Pancreas (tissue), 10 donors: ENCODE data around the gene NPPA. TPM values are rescaled to one million over a fixed set of nuclear protein-coding genes. Genes with fewer than 3 reads are reported as not detected.

Source experiments
- ATAC-seq, 4 donors: fragments of 200-7000 bp; cut with Tn5 transposase; one replicate each; pipeline versions ENCODE4 v1.8.0 to v1.9.1; 2020; ENCODE audit warnings: mild to moderate bottlenecking in 4 of 4, moderate library complexity in 4 of 4
- DNase-seq, 6 donors: peaks; one replicate each; pipeline ENCODE4 v3.0.0-alpha.2; 2020
- FAIRE-seq: peaks from 2 replicates; lab custom pipeline; 2012; peaks lifted over from hg19 to GRCh38; lab: Jason Lieb, UNC
- H3K27ac ChIP-seq, 4 donors: fragments of 200-600 bp; sonication (generic); 1 replicate in 3 of 4; 2 replicates in 1 of 4; pipeline versions ENCODE4 v1.5.0 to v1.8.0; 2020
- H3K27me3 ChIP-seq, 4 donors: fragments of 200-600 bp; one replicate each; pipeline ENCODE4 v1.8.0; 2021
- H3K36me3 ChIP-seq, 3 donors: fragments of 200-600 bp; sonication (generic) in 1 of 3; one replicate each; pipeline versions ENCODE4 v1.5.0 to v1.8.0; 2020 to 2021
- H3K4me1 ChIP-seq, 3 donors: fragments of 200-600 bp; one replicate each; pipeline ENCODE4 v1.8.0; 2021
- H3K4me3 ChIP-seq, 4 donors: fragments of 200-600 bp; sonication (generic) in 2 of 4; one replicate each; pipeline versions ENCODE4 v1.5.0 to v1.8.0; 2020 to 2021
- H3K9me3 ChIP-seq, 4 donors: fragments of 200-600 bp; one replicate each; pipeline ENCODE4 v1.8.0; 2021
- WGBS, 2 donors: extraction: QIAGEN DNeasy Blood & Tissue Kit; methylation state at CpG; one replicate each; pipeline ENCODE4 v1.1.7; 2013; 5-methylcytosine and 5-hydroxymethylcytosine counted together
- intact Hi-C, 3 donors: fragments of 100-400 bp; cut with DNase I; formaldehyde crosslinking; loops; one replicate each; pipeline versions ENCODE4 v1.11.1 to v1.14.2; 2022
- polyA plus RNA-seq, 2 donors: library from polyadenylated mRNA; stranded (reverse); fragments of 200-250 nt; gene quantifications; one replicate each; pipeline ENCODE4 v1.2.3, GENCODE V29; 2013
- total RNA-seq, 6 donors: library from RNA; stranded (reverse); fragmentation: NEBNext Ultra II Directional in 4 of 6; extraction: Animal tissue kit (Norgen Biotek cat#: 25700) in 4 of 6; gene quantifications; one replicate each; pipeline versions ENCODE4 v1.2.1 to v1.2.4, GENCODE V29; 2021 to 2023
- TF ChIP-seq, protein P1 (sequence below), 4 donors: fragments of 200-600 bp; sonication (generic) in 3 of 4; IDR thresholded peaks; one replicate each; pipeline versions ENCODE4 v1.5.0 to v1.8.0; 2021; ENCODE audit warnings: antibody characterized with exemption in 4 of 4
- donor health status: healthy with polysubstance abuse.
- donor health status: DM: no; HTN: no; CAD: no; lungs with moderate emphysema.
- donor health status: DM: no; HTN: no; CAD: no.
- donor health status: control.
- donor health status: control.
- donor health status: Bipolar disorder and iron deficiency.
- donor health status: DM: yes; HTN: yes; CAD: no.
- donor health status: DM: no; HTN: no; CAD: no.
- donor health status: DM: no; HTN: no; CAD: no.
- donor health status: DM: yes; HTN: yes; CAD: no.

Gene NPPA
- total and polyA plus RNA-seq, 8 donors, result 0.24 to 1.3 (median 0.28) TPM; not detected in 5

DNA sequence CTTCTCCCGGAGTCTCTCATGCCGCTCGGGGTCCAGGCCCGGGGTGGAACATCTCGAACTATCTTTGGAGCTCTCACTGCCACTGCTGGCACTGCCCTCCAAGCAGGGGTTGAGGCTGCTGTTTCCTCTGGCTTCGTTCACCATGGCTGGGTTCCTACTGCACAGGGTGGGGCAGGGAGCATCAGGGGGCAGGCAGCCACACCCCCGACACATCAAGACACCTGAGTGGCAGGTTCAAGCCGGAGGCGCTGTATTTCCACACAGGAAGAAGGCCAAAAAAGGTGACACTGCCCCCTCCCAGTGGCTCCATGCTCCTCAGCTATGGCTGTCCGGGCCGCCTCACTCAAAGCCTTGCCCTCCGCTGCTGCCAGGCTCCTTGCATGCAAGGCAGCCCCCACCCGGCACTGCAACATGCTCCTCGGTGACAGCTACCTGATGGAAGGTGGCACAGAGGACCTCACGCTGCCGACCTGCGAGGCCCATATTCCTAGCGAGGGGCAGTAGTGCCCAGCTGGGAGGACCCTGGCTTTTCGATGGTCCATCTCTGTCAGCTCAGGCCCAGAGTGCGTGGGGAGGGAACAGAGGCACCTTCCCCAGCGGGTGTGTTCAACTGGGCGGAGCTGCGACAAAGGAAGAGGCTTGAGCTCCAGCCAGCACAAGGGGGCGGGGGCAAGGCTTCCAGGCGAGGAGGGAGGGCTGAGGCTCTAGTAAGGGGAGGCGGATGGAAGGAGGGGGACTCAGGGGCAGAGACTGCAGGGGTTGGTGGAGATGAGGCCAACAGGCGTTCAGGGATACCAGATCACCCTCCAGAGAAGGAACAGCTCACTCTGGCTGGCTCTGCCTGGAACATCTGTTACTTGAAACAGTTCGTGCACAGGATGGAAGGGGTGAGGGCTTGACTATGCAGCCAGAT is 44.4 kb downstream of the NPPA start:
- peaks cover 7 to 37% (median 21%) of the 10 kb centered on the region in 3 donors for H3K4me1 ChIP-seq
- ATAC-seq (peak in 3 of 4 donors; percentile 4 to 40 (median 29)), FAIRE-seq (no peak), DNase-seq (peak; percentile 73 to 85 (median 78))
- intact Hi-C loops, result no loop called here
- TF ChIP-seq, protein P1, sequence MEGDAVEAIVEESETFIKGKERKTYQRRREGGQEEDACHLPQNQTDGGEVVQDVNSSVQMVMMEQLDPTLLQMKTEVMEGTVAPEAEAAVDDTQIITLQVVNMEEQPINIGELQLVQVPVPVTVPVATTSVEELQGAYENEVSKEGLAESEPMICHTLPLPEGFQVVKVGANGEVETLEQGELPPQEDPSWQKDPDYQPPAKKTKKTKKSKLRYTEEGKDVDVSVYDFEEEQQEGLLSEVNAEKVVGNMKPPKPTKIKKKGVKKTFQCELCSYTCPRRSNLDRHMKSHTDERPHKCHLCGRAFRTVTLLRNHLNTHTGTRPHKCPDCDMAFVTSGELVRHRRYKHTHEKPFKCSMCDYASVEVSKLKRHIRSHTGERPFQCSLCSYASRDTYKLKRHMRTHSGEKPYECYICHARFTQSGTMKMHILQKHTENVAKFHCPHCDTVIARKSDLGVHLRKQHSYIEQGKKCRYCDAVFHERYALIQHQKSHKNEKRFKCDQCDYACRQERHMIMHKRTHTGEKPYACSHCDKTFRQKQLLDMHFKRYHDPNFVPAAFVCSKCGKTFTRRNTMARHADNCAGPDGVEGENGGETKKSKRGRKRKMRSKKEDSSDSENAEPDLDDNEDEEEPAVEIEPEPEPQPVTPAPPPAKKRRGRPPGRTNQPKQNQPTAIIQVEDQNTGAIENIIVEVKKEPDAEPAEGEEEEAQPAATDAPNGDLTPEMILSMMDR (IDR thresholded peaks at IDR 0.05), result no peak
- peak overlapping the region in 3 of 4 donors; percentile 18 to 81 (median 19) for H3K4me3 ChIP-seq
- 31 to 34% methylated on average over 28 of the region's 28 CpGs for WGBS, 2 donors
- no peaks in the 10 kb centered on the region for H3K9me3 ChIP-seq
- H3K36me3 ChIP-seq, result peaks cover 0 to 14% (median 0%) of the 10 kb centered on the region in 3 donors
- H3K27me3 ChIP-seq, result no peaks in the 10 kb centered on the region
- peak overlapping the region in 3 of 4 donors; percentile 16 to 99 (median 51) for H3K27ac ChIP-seq

DNA sequence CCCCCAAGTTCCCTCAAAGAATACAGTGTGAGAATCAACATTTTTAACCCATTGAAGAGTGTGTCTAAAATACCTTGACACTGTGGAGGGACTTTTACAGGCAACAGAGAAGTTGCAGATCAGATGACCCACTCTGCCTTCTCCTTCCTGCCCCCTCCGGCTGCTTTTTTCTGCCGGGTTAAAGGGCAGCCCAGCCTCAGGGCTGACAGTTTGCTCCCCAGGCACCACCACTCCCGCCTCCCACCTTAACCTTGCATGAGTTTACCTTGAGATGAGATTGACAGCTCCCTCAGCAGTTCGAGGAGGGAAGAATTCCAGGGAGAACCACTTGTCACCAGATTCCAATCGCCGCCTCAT is 45.0 kb downstream of the NPPA start:
- 43 to 58% methylated on average over 6 of the region's 6 CpGs for WGBS, 2 donors
- Histone ChIP-seq H3K4me1 (peaks cover 7 to 33% (median 21%) of the 10 kb centered on the region in 3 donors), H3K27me3 (no peaks in the 10 kb centered on the region), H3K9me3 (no peaks in the 10 kb centered on the region), H3K36me3 (peaks cover 0 to 14% (median 0%) of the 10 kb centered on the region in 3 donors), H3K27ac (peak overlapping the region in 2 of 4 donors; percentile 51 to 55), H3K4me3 (peak overlapping the region in 2 of 4 donors; percentile 18 to 81)
- FAIRE-seq, result no peak
- intact Hi-C loops, result no loop called here
- TF ChIP-seq, protein P1 (IDR thresholded peaks at IDR 0.05), result no peak
- ATAC-seq, result no peak
- no peak for DNase-seq

DNA sequence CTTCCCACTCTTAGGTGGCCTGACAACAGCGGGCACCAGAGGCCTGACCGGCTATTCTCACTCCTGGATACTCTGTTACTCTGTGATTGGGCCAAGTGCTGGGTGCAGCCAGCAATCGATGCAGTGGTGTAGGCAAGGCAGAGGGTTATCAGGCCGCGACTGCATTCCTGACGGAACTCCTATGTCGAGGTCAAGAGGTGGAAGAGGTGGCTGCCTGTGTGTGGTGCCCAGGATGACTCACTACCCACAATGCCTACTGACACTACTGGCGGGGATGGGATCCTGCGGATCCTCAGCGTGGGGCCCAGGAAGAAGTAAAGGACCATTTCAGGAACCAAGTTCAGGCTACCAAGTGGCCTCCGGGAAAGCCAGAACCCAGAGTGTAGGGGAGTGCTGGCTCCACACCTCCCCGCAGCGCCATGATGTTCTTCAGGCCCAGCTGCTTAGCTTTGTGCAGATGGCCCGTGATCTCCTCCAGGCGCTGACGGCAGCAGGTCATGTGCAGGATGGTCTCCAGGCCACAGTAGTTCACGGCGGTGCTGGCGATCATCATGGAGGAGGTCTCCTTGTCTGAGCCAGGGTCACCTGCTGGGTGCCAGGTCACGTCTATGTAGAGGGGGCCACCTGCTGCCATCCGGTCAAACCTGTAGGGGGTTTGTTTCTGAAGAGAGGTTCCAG is 46.7 kb downstream of the NPPA start:
- no peak for FAIRE-seq
- H3K27ac ChIP-seq, result no peak overlapping the region
- ATAC-seq, result no peak
- no peaks in the 10 kb centered on the region for H3K9me3 ChIP-seq
- intact Hi-C loops, result no loop called here
- H3K4me1 ChIP-seq, result peaks cover 7 to 25% (median 12%) of the 10 kb centered on the region in 3 donors
- peaks cover 0 to 15% (median 0%) of the 10 kb centered on the region in 3 donors for H3K36me3 ChIP-seq
- DNase-seq, result peak in 1 of 6 donors; percentile 47
- TF ChIP-seq, protein P1 (IDR thresholded peaks at IDR 0.05), result no peak
- no peak overlapping the region for H3K4me3 ChIP-seq
- 86 to 90% methylated on average over 21 of the region's 21 CpGs for WGBS, 2 donors
- no peaks in the 10 kb centered on the region for H3K27me3 ChIP-seq

GRCh38 chr1:11800391-11800755 is 47.2 kb downstream of the NPPA start:
- no peaks in the 10 kb centered on the region for H3K27me3 ChIP-seq
- DNase-seq (no peak), FAIRE-seq (no peak), ATAC-seq (no peak)
- H3K9me3 ChIP-seq, result no peaks in the 10 kb centered on the region
- intact Hi-C loops, result no loop called here
- no peak overlapping the region for H3K4me3 ChIP-seq
- TF ChIP-seq, protein P1 (IDR thresholded peaks at IDR 0.05), result no peak
- 88 to 93% methylated on average over 8 of the region's 8 CpGs for WGBS, 2 donors
- H3K36me3 ChIP-seq, result peaks cover 0 to 20% (median 0%) of the 10 kb centered on the region in 3 donors
- no peak overlapping the region for H3K27ac ChIP-seq
- H3K4me1 ChIP-seq, result peaks cover 7 to 25% (median 12%) of the 10 kb centered on the region in 3 donors
